IPS DF 4.7 (cell line): ENCODE results near the gene STK32A.

Source experiments
- DNase-seq: peaks from one replicate; pipeline ENCODE4 v3.0.0-alpha.2; 2013; ENCODE audit warnings: low spot score; ENCODE audit errors: extremely low read depth

The STK32A gene

GRCh38 chr5:147248561-147248960, 13.7 kb downstream of the STK32A start:
- no peak for DNase-seq

- DNase-seq: no peak
Measured at GRCh38 chr5:147259837-147260236, 25.0 kb downstream of the STK32A start.

- DNase-seq: no peak
Measured at GRCh38 chr5:147267082-147267832, 32.4 kb downstream of the STK32A start.

- DNase-seq: no peak
Measured at GRCh38 chr5:147276497-147276896, 41.7 kb downstream of the STK32A start.

GRCh38 chr5:147286296-147286695, 51.5 kb downstream of the STK32A start:
- DNase-seq: no peak

GRCh38 chr5:147287110-147287509, 52.3 kb downstream of the STK32A start:
- DNase-seq: no peak

- DNase-seq: no peak
Measured at GRCh38 chr5:147290261-147290660, 55.4 kb downstream of the STK32A start.

- no peak for DNase-seq
Measured at GRCh38 chr5:147303251-147303650, 68.4 kb downstream of the STK32A start.

GRCh38 chr5:147303976-147304375, 69.2 kb downstream of the STK32A start:
- DNase-seq: no peak

- no peak for DNase-seq
Measured at GRCh38 chr5:147305147-147305546, 70.3 kb downstream of the STK32A start.

GRCh38 chr5:147306351-147306750, 71.5 kb downstream of the STK32A start:
- DNase-seq: no peak

- no peak for DNase-seq
Measured at GRCh38 chr5:147307170-147307569, 72.3 kb downstream of the STK32A start.

GRCh38 chr5:147309621-147310020, 74.8 kb downstream of the STK32A start:
- DNase-seq: no peak

- no peak for DNase-seq
Measured at GRCh38 chr5:147310059-147310704, 75.4 kb downstream of the STK32A start.

- no peak for DNase-seq
Measured at GRCh38 chr5:147317978-147318684, 83.3 kb downstream of the STK32A start.

GRCh38 chr5:147321569-147321968, 86.7 kb downstream of the STK32A start:
- no peak for DNase-seq

GRCh38 chr5:147327421-147327820, 92.6 kb downstream of the STK32A start:
- DNase-seq: no peak

- no peak for DNase-seq
Measured at GRCh38 chr5:147327905-147328304, 93.1 kb downstream of the STK32A start.

- no peak for DNase-seq
Measured at GRCh38 chr5:147332658-147333057, 97.8 kb downstream of the STK32A start.

- DNase-seq: no peak
Measured at GRCh38 chr5:147336876-147337275, 102.0 kb downstream of the STK32A start.

GRCh38 chr5:147339313-147339712, 104.5 kb downstream of the STK32A start:
- DNase-seq: no peak

- DNase-seq: no peak
Measured at GRCh38 chr5:147340941-147341340, 106.1 kb downstream of the STK32A start.
